ENCODE results near the gene HS6ST1.

HS6ST1 gene

GRCh38 chr2:128217671-128218070, 101.0 kb downstream of the HS6ST1 start (continued):
- TF ChIP-seq TSHZ2 (CRISPR knock-in tag; IDR thresholded peaks at IDR 0.05) = no peak
- TF ChIP-seq GLIS3 (CRISPR knock-in tag; IDR thresholded peaks at IDR 0.05) = no peak
- no peak for TF ChIP-seq RARB (CRISPR knock-in tag; IDR thresholded peaks at IDR 0.05)

DNA sequence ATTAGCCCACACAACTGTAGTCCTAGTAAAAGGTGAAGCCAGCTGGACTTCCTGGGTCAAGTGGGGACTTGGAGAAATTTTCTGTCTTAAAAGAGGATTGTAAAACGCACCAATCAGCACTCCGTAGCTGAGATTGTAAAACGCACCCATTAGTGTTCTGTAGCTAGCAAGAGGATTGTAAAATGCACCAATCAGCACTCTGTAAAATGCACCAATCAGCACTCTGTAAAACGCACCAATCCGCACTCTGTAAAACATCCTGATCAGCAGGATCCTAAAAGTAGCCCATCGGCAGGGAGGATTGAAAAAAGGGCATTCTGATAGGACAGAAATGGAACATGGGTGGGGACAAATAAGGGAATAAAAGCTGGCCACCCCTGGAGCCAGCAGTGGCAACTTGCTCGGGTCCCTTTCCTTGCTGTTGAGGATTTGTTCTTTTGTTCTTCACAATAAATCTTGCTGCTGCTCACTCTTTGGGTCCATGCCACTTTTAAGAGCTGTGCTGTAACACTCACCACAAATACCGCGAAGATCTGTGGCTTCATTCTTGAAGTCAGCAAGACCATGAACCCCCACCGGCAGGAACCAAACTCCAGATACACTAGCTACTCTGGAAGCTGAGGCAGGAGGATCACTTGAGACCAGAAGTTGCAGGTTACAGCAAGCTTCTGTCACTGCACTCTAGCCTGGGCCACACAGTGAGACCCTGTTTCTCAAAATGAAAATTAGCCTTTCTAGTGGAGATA, 102.6 kb downstream of the HS6ST1 start:
- ATAC-seq = no peak
- TF ChIP-seq TCF4 (CRISPR knock-in tag; IDR thresholded peaks at IDR 0.05; ENCODE audit: borderline replicate concordance) (no peak), PPARA (CRISPR knock-in tag; IDR thresholded peaks at IDR 0.05; ENCODE audit: borderline replicate concordance) (no peak), TSHZ2 (CRISPR knock-in tag; IDR thresholded peaks at IDR 0.05) (no peak), ZC3H10 (CRISPR knock-in tag; IDR thresholded peaks at IDR 0.05) (no peak), SNAI2 (CRISPR knock-in tag; IDR thresholded peaks at IDR 0.05) (no peak), BACH2 (CRISPR knock-in tag; IDR thresholded peaks at IDR 0.05; ENCODE audit: borderline replicate concordance) (no peak), ARNTL (CRISPR knock-in tag; IDR thresholded peaks at IDR 0.05; ENCODE audit: borderline replicate concordance, low read depth) (no peak), ZNF565 (CRISPR knock-in tag; conservative IDR thresholded peaks at IDR 0.05; ENCODE audit: low read depth) (no peak), RARB (CRISPR knock-in tag; IDR thresholded peaks at IDR 0.05) (no peak), CSDC2 (CRISPR knock-in tag; IDR thresholded peaks at IDR 0.05) (no peak), ZNF70 (CRISPR knock-in tag; IDR thresholded peaks at IDR 0.05) (no peak), CREB5 (CRISPR knock-in tag; IDR thresholded peaks at IDR 0.05; ENCODE audit: low read depth) (no peak)
- TF ChIP-seq, protein P1, sequence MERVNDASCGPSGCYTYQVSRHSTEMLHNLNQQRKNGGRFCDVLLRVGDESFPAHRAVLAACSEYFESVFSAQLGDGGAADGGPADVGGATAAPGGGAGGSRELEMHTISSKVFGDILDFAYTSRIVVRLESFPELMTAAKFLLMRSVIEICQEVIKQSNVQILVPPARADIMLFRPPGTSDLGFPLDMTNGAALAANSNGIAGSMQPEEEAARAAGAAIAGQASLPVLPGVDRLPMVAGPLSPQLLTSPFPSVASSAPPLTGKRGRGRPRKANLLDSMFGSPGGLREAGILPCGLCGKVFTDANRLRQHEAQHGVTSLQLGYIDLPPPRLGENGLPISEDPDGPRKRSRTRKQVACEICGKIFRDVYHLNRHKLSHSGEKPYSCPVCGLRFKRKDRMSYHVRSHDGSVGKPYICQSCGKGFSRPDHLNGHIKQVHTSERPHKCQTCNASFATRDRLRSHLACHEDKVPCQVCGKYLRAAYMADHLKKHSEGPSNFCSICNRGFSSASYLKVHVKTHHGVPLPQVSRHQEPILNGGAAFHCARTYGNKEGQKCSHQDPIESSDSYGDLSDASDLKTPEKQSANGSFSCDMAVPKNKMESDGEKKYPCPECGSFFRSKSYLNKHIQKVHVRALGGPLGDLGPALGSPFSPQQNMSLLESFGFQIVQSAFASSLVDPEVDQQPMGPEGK (CRISPR knock-in tag; IDR thresholded peaks at IDR 0.05; ENCODE audit: borderline replicate concordance) = no peak
